Thoracic aorta (tissue), 2 donors: ENCODE measurements around the gene ABCA10. TPM values are rescaled to one million over a fixed set of nuclear protein-coding genes. Genes with fewer than 3 reads are reported as not detected.

Experiments used
- ATAC-seq: fragments of 150-250 bp; one replicate; pipeline ENCODE4 v1.8.0; 2017; ENCODE audit warnings: low read depth; ENCODE audit not compliant: insufficient number of reproducible peaks, low FRiP score
- DNase-seq: peaks from one replicate; pipeline ENCODE4 v3.0.0-alpha.2; 2020; ENCODE audit warnings: low spot score
- H3K27ac ChIP-seq, 2 donors: fragments of 200-600 bp; sonication (generic); 1 replicate in 1 of 2; 2 replicates in 1 of 2; pipeline ENCODE4 v1.5.1; 2016; ENCODE audit warnings: mild to moderate bottlenecking in 2 of 2, moderate library complexity in 2 of 2
- H3K27me3 ChIP-seq: fragments of 200-600 bp; sonication (generic); replicated peaks from 2 replicates; pipeline ENCODE4 v1.6.0; 2016; ENCODE audit warnings: mild to moderate bottlenecking; ENCODE audit not compliant: insufficient read depth
- H3K36me3 ChIP-seq: fragments of 200-600 bp; sonication (generic); one replicate; pipeline ENCODE4 v1.5.1; 2016
- H3K4me1 ChIP-seq, 2 donors: fragments of 200-600 bp; sonication (generic); 1 replicate in 1 of 2; 2 replicates in 1 of 2; pipeline versions ENCODE4 v1.5.1 to v1.6.0; 2016; ENCODE audit warnings: low read depth in 2 of 2, mild to moderate bottlenecking in 1 of 2; ENCODE audit not compliant: control insufficient read depth in 1 of 2
- H3K4me3 ChIP-seq: fragments of 200-600 bp; sonication (generic); 2 replicates; pipeline ENCODE4 v1.5.1; 2016; ENCODE audit warnings: mild to moderate bottlenecking
- H3K9me3 ChIP-seq: fragments of 200-600 bp; sonication (generic); 2 replicates; pipeline ENCODE4 v1.5.1; 2016
- total RNA-seq, 2 donors: library from RNA; depleted of rRNA; stranded (reverse); fragments of >200 nt; gene quantifications; one replicate each; pipeline versions ENCODE4 v1.1.0 to v1.2.3, GENCODE V29; 2016
- TF ChIP-seq, protein P1 (sequence below): fragments of 200-600 bp; sonication (generic); IDR thresholded peaks from one replicate; pipeline ENCODE4 v1.5.1; 2019; ENCODE audit warnings: antibody characterized with exemption

ABCA10 gene
- total RNA-seq, 2 donors from 2014 or later, result 3.2 to 4.5 TPM

- Histone ChIP-seq H3K4me3 (no peak overlapping the region), H3K27ac (no peak overlapping the region)
- no peak for DNase-seq
These were observed 35.9 kb downstream of the ABCA10 start for GRCh38 chr17:69192754-69193153.

DNA sequence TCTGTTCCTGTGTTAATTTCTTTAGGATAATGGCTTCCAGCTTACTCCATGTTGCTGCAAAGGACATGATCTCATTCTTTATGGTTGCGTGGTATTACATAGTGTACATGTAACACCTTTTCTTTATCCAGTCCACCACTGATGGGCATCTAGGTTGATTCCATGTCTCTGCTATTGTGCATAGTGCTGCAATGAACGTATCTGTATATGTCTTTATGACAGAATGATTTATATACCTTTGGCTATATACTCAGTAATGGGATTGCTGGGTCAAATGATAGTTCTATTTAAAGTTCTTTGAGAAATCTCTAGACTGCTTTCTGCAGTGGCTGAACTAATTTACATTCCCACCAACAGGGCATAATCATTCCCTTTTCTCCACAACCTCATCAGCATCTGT lies 39.8 kb downstream of the ABCA10 start:
- Histone ChIP-seq H3K36me3 (no peaks in the 10 kb centered on the region), H3K4me1 (no peaks in the 10 kb centered on the region), H3K4me3 (no peak overlapping the region), H3K27ac (no peak overlapping the region), H3K9me3 (no peaks in the 10 kb centered on the region), H3K27me3 (no peaks in the 10 kb centered on the region)
- DNase-seq (no peak), ATAC-seq (no peak)
- TF ChIP-seq, protein P1, sequence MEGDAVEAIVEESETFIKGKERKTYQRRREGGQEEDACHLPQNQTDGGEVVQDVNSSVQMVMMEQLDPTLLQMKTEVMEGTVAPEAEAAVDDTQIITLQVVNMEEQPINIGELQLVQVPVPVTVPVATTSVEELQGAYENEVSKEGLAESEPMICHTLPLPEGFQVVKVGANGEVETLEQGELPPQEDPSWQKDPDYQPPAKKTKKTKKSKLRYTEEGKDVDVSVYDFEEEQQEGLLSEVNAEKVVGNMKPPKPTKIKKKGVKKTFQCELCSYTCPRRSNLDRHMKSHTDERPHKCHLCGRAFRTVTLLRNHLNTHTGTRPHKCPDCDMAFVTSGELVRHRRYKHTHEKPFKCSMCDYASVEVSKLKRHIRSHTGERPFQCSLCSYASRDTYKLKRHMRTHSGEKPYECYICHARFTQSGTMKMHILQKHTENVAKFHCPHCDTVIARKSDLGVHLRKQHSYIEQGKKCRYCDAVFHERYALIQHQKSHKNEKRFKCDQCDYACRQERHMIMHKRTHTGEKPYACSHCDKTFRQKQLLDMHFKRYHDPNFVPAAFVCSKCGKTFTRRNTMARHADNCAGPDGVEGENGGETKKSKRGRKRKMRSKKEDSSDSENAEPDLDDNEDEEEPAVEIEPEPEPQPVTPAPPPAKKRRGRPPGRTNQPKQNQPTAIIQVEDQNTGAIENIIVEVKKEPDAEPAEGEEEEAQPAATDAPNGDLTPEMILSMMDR, result no peak

More at GRCh38 chr17:69192754-69193153, 35.9 kb downstream of the ABCA10 start:
- TF ChIP-seq, protein P1, result no peak
- no peaks in the 10 kb centered on the region for H3K4me1 ChIP-seq
- no peaks in the 10 kb centered on the region for H3K27me3 ChIP-seq
- no peaks in the 10 kb centered on the region for H3K9me3 ChIP-seq
- no peaks in the 10 kb centered on the region for H3K36me3 ChIP-seq
- ATAC-seq, result no peak

DNA sequence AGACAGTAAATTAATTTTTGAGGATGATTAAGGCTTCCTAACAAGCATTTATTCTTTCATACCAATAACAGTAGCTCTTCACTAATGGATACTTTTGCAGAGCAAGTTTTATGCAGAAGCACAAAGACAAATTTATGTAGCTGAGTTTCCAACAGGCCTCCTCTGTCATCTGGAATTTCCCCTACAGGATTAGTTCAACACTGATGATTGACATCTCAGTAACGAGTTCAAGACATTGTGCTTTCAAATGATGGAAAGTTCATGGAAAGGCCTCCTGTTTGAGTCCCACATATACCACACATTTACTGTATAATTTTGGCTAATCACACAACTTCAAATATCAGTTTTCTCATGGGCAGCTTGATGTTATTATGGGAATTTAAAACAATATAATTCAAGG lies 40.6 kb downstream of the ABCA10 start:
- no peaks in the 10 kb centered on the region for H3K36me3 ChIP-seq
- TF ChIP-seq, protein P1, result no peak
- ATAC-seq, result no peak
- no peak overlapping the region for H3K27ac ChIP-seq
- H3K9me3 ChIP-seq, result no peaks in the 10 kb centered on the region
- no peak for DNase-seq
- no peaks in the 10 kb centered on the region for H3K27me3 ChIP-seq
- no peak overlapping the region for H3K4me3 ChIP-seq
- H3K4me1 ChIP-seq, result no peaks in the 10 kb centered on the region

DNA sequence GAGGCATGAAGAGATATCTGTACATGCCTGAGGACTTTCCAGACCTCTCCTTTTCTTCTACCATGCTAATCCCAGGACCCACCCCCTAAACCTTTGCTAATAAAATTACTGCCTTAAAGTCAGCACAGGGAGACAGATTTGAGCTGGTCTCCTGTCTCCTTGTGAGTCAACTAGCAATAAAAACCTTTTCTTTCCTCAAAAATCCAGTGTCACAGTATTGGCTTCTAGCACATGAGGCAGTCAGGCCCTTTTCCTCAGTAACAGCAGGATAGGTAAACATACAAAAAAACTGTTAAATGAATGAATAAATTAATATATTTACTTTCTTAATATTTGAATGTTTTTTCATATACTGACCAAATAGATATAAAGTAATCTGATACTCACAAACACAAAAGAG lies 41.3 kb downstream of the ABCA10 start:
- Histone ChIP-seq H3K9me3 (no peaks in the 10 kb centered on the region), H3K36me3 (no peaks in the 10 kb centered on the region), H3K4me3 (no peak overlapping the region), H3K27ac (no peak overlapping the region), H3K27me3 (no peaks in the 10 kb centered on the region), H3K4me1 (no peaks in the 10 kb centered on the region)
- TF ChIP-seq, protein P1, result no peak
- ATAC-seq (no peak), DNase-seq (no peak)

- no peak overlapping the region for H3K27ac ChIP-seq
- no peak overlapping the region for H3K4me3 ChIP-seq
- H3K36me3 ChIP-seq, result no peaks in the 10 kb centered on the region
- H3K9me3 ChIP-seq, result no peaks in the 10 kb centered on the region
- TF ChIP-seq, protein P1, result no peak
- H3K4me1 ChIP-seq, result no peaks in the 10 kb centered on the region
- ATAC-seq, result no peak
- H3K27me3 ChIP-seq, result no peaks in the 10 kb centered on the region
- DNase-seq, result no peak
These were observed 49.2 kb downstream of the ABCA10 start for GRCh38 chr17:69179227-69179952.
